Endothelial cell of umbilical vein (primary cell): ENCODE data around the gene TNIK. TPM values are rescaled to one million over a fixed set of nuclear protein-coding genes. Genes with fewer than 3 reads are reported as not detected.

Source experiments
- BruUV-seq: library from RNA; stranded (reverse); fragments of 400-500 nt; replicated peaks from 2 replicates; lab custom pipeline; 2021; lab: Mats Ljungman, UMichigan
- CTCF ChIA-PET: fragments of 300-600, 350-600 bp; sonication (Branson Sonifier 250); formaldehyde crosslinking; loops from one replicate; lab custom pipeline; 2021; ENCODE audit warnings: antibody characterized with exemption, inconsistent platforms; lab: Charles Lee
- POLR2A ChIA-PET: fragments of 300-600, 350-600 bp; sonication (Branson Sonifier 250); formaldehyde crosslinking; loops from one replicate; lab custom pipeline; 2021; ENCODE audit warnings: antibody characterized with exemption, inconsistent platforms; lab: Charles Lee
- DNase-seq: peaks from one replicate; pipeline ENCODE4 v3.0.0-alpha.2; 2011; ENCODE audit warnings: low read depth, low spot score
- FAIRE-seq: peaks from 2 replicates; lab custom pipeline; 2011; peaks lifted over from hg19 to GRCh38; lab: Jason Lieb, UNC
- H2AFZ ChIP-seq: 2 replicates; pipeline ENCODE4 v1.6.0; 2012; ENCODE audit warnings: low read depth, low read length, control low read depth, inconsistent platforms
- H3K27ac ChIP-seq: 2 replicates; pipeline ENCODE4 v1.5.1; 2011; ENCODE audit warnings: low read depth, mild to moderate bottlenecking, control low read depth, low read length, moderate library complexity; ENCODE audit not compliant: insufficient read depth
- H3K27me3 ChIP-seq, 2 experiments: 2 replicates each; pipeline versions ENCODE4 v1.6.0 to v1.6.1; 2011; ENCODE audit warnings: low read length in 2 of 2, mixed read lengths in 1 of 2; ENCODE audit not compliant: control insufficient read depth in 2 of 2, insufficient read depth in 2 of 2
- H3K36me3 ChIP-seq, 2 experiments: 2 replicates in 1 of 2; 3 replicates in 1 of 2; pipeline ENCODE4 v1.5.1; 2011; ENCODE audit warnings: low read length in 2 of 2, mild to moderate bottlenecking in 1 of 2, moderate library complexity in 1 of 2; ENCODE audit not compliant: control insufficient read depth in 2 of 2, insufficient read depth in 2 of 2; ENCODE audit errors: extremely low read depth in 1 of 2
- H3K4me1 ChIP-seq: 3 replicates; pipeline ENCODE4 v1.5.1; 2011; ENCODE audit warnings: mild to moderate bottlenecking, low read length; ENCODE audit not compliant: control insufficient read depth, insufficient read depth; ENCODE audit errors: extremely low read depth
- H3K4me2 ChIP-seq: 2 replicates; pipeline ENCODE4 v1.6.1; 2011; ENCODE audit warnings: low read length, control low read depth, mixed read lengths; ENCODE audit not compliant: insufficient read depth
- H3K4me3 ChIP-seq, 3 experiments: fragments of 200-600 bp in 1 of 3; sonication (generic), shearing (Covaris generic) in 1 of 3; replicated peaks in 1 of 3; 2 replicates each; pipeline ENCODE4 v1.5.1; 2011 to 2016; ENCODE audit warnings: control low read depth in 3 of 3, low read length in 3 of 3, mild to moderate bottlenecking in 2 of 3, inconsistent platforms in 1 of 3, low read depth in 1 of 3, moderate library complexity in 1 of 3; ENCODE audit not compliant: insufficient read depth in 1 of 3
- H3K79me2 ChIP-seq: 2 replicates; pipeline ENCODE4 v1.6.0; 2012; ENCODE audit warnings: low read length, inconsistent platforms; ENCODE audit not compliant: control insufficient read depth, insufficient read depth
- H3K9ac ChIP-seq: replicated peaks from 2 replicates; pipeline ENCODE3; 2011; ENCODE audit warnings: low read length, control low read depth; ENCODE audit not compliant: insufficient read depth; ENCODE audit errors: extremely low read depth
- H3K9me1 ChIP-seq: replicated peaks from 3 replicates; pipeline ENCODE4 v1.6.0; 2011; ENCODE audit warnings: mild to moderate bottlenecking, low read length; ENCODE audit not compliant: control insufficient read depth, insufficient read depth; ENCODE audit errors: extremely low read depth
- H3K9me3 ChIP-seq: replicated peaks from 2 replicates; pipeline ENCODE4 v1.5.1; 2012; ENCODE audit warnings: low read length, inconsistent platforms; ENCODE audit not compliant: control insufficient read depth, insufficient read depth
- H4K20me1 ChIP-seq: replicated peaks from 2 replicates; pipeline ENCODE3; 2011; ENCODE audit warnings: mild to moderate bottlenecking, low read length; ENCODE audit not compliant: control insufficient read depth, insufficient read depth; ENCODE audit errors: extremely low read depth
- EZH2 ChIP-seq: IDR thresholded peaks from 2 replicates; pipeline ENCODE4 v1.6.1; 2012; ENCODE audit warnings: borderline replicate concordance, low read depth, mild to moderate bottlenecking, moderate library complexity, low read length, inconsistent platforms; ENCODE audit not compliant: severe bottlenecking
- FOS ChIP-seq: IDR thresholded peaks from 2 replicates; pipeline ENCODE4 v1.6.1; 2011; ENCODE audit warnings: mild to moderate bottlenecking, low read length, moderate library complexity, borderline replicate concordance; ENCODE audit not compliant: insufficient read depth
- GATA2 ChIP-seq: IDR thresholded peaks from 2 replicates; pipeline ENCODE4 v1.7.0; 2011; ENCODE audit warnings: low read depth, mild to moderate bottlenecking, moderate library complexity, mixed read lengths, low read length; ENCODE audit not compliant: insufficient read length, insufficient read depth
- JUN ChIP-seq: IDR thresholded peaks from 2 replicates; pipeline ENCODE4 v1.6.1; 2011; ENCODE audit warnings: borderline replicate concordance, low read depth; ENCODE audit not compliant: insufficient read length, insufficient read depth
- MYC ChIP-seq: IDR thresholded peaks from one replicate; pipeline ENCODE4 v1.6.1; 2011; ENCODE audit warnings: mild to moderate bottlenecking, low read depth, low read length
- POLR2A ChIP-seq: IDR thresholded peaks from 2 replicates; pipeline ENCODE4 v1.6.1; 2012; ENCODE audit warnings: low read depth, mild to moderate bottlenecking, control low read depth, low read length
- POLR2AphosphoS5 ChIP-seq: IDR thresholded peaks from 2 replicates; pipeline ENCODE4 v1.6.1; 2012; ENCODE audit warnings: low read depth, mild to moderate bottlenecking, control low read depth, low read length, moderate library complexity; ENCODE audit not compliant: insufficient read depth
- dilution Hi-C: fragments of 300-500 bp; cut with MboI; formaldehyde crosslinking; loops from one replicate; pipeline ENCODE4 v1.15.0; 2019; ENCODE audit warnings: low sequenced_read_pairs; ENCODE audit not compliant: extremely low pct_ligation_motif_present
- intact Hi-C: fragments of 100-400 bp; cut with micrococcal nuclease; formaldehyde crosslinking; loops from one replicate; pipeline ENCODE4 v1.10.0; 2022
- polyA plus RNA-seq, 4 experiments: library from polyadenylated mRNA; depleted of rRNA in 3 of 4; stranded (reverse) in 3 of 4; unstranded in 1 of 4; fragments of >200 nt; gene quantifications; 2 replicates each; pipeline versions ENCODE4 v1.2.1 to v1.2.3, GENCODE V29; 2011 to 2012; ENCODE audit warnings: missing spikeins in 1 of 4
- total RNA-seq: library from RNA; stranded (reverse); gene quantifications from 2 replicates; pipeline ENCODE4 v1.2.3, GENCODE V29; 2021
- TF ChIP-seq, protein P1 (sequence below): IDR thresholded peaks from 2 replicates; pipeline ENCODE4 v1.6.1; 2011; ENCODE audit not compliant: insufficient read depth, insufficient read length
- TF ChIP-seq, protein P2 (sequence below), 2 donors: IDR thresholded peaks; 1 replicate in 1 of 2; 2 replicates in 1 of 2; pipeline ENCODE4 v1.5.1; 2011; ENCODE audit warnings: low read length in 2 of 2, mild to moderate bottlenecking in 2 of 2, moderate library complexity in 2 of 2, control low read depth in 1 of 2, inconsistent platforms in 1 of 2, low read depth in 1 of 2; ENCODE audit not compliant: insufficient read depth in 1 of 2; ENCODE audit errors: extremely low read depth in 1 of 2

TNIK gene
- total and polyA plus RNA-seq, 2 donors (not counting 3 experiments of a cell fraction or from before 2014, with no cell fraction given), result 10.9 to 39.7 TPM

DNA sequence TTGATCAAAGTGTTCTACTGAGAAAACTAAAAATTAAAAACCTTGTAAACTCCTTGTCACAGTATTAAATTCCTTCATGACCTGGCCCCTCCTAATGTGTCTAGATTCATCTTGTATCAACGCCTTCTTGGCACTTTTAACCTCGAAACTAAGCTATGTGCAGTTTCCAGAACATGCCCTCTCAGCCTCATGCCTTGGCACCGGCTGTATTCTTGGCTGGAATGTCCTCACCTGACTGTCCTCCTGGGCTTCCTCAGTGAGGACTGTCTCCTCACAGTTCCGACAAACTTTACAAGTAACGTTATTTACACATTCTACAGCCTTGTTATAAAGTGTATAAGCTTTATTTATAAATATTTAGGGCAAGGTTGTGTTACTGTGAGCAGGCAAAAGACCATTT is 237.2 kb downstream of the TNIK start:
- Histone ChIP-seq H3K36me3 (no peaks in the 10 kb centered on the region), H3K79me2 (no peaks in the 10 kb centered on the region), H4K20me1 (no peaks in the 10 kb centered on the region), H3K4me1 (no peaks in the 10 kb centered on the region), H3K4me2 (no peak overlapping the region), H3K27ac (no peak overlapping the region), H2AFZ (no peak overlapping the region), H3K27me3 (no peaks in the 10 kb centered on the region), H3K9ac (no peak overlapping the region), H3K4me3 (no peak overlapping the region), H3K9me1 (peaks cover 3% of the 10 kb centered on the region), H3K9me3 (no peaks in the 10 kb centered on the region)
- dilution Hi-C loops, result no loop called here
- no peak for FAIRE-seq
- TF ChIP-seq GATA2 (no peak), EZH2 (no peak), POLR2A (no peak), FOS (no peak), MYC (no peak), JUN (no peak), POLR2AphosphoS5 (no peak)
- TF ChIP-seq, protein P1, sequence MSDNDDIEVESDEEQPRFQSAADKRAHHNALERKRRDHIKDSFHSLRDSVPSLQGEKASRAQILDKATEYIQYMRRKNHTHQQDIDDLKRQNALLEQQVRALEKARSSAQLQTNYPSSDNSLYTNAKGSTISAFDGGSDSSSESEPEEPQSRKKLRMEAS, result no peak
- TF ChIP-seq, protein P2, sequence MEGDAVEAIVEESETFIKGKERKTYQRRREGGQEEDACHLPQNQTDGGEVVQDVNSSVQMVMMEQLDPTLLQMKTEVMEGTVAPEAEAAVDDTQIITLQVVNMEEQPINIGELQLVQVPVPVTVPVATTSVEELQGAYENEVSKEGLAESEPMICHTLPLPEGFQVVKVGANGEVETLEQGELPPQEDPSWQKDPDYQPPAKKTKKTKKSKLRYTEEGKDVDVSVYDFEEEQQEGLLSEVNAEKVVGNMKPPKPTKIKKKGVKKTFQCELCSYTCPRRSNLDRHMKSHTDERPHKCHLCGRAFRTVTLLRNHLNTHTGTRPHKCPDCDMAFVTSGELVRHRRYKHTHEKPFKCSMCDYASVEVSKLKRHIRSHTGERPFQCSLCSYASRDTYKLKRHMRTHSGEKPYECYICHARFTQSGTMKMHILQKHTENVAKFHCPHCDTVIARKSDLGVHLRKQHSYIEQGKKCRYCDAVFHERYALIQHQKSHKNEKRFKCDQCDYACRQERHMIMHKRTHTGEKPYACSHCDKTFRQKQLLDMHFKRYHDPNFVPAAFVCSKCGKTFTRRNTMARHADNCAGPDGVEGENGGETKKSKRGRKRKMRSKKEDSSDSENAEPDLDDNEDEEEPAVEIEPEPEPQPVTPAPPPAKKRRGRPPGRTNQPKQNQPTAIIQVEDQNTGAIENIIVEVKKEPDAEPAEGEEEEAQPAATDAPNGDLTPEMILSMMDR (IDR thresholded peaks at IDR 0.05; ENCODE audit: extremely low read depth in 1 of 2, insufficient read depth in 1 of 2, low read depth in 1 of 2, low read length in 2 of 2), result no peak
- POLR2A ChIA-PET, result no interaction called here
- intact Hi-C loops, result no loop called here
- BruUV-seq, result no TSS peak
- CTCF ChIA-PET, result interaction anchor here (1.4 kb wide), 1 partner anchor 16 kb away, joined by 3 read pairs; no protein-coding TSS in a partner anchor
- DNase-seq, result no peak
